Muscle of leg (tissue), 11 donors: ENCODE results near the gene P2RY6. TPM values are rescaled to one million over a fixed set of nuclear protein-coding genes. Genes with fewer than 3 reads are reported as not detected.

Experiments
- DNase-seq: peaks from one replicate; pipeline ENCODE4 v3.0.0; 2013
- H3K27ac ChIP-seq: one replicate; pipeline ENCODE4 v1.5.1; 2013; ENCODE audit warnings: mild to moderate bottlenecking, low read length, control low read depth
- H3K27me3 ChIP-seq: one replicate; pipeline ENCODE4 v1.6.1; 2013; ENCODE audit warnings: low read length; ENCODE audit not compliant: control insufficient read depth, insufficient read depth
- H3K36me3 ChIP-seq: one replicate; pipeline ENCODE4 v1.6.1; 2013; ENCODE audit warnings: low read length; ENCODE audit not compliant: control insufficient read depth, insufficient read depth
- H3K4me1 ChIP-seq: one replicate; pipeline ENCODE4 v1.6.1; 2013; ENCODE audit warnings: low read length; ENCODE audit not compliant: control insufficient read depth, insufficient read depth
- H3K4me3 ChIP-seq: one replicate; pipeline ENCODE4 v1.5.1; 2013; ENCODE audit warnings: low read length, control low read depth
- H3K9me3 ChIP-seq: replicated peaks from 2 replicates; pipeline ENCODE4 v1.6.1; 2013; ENCODE audit warnings: low read depth, low read length; ENCODE audit not compliant: control insufficient read depth
- WGBS: methylation state at CpG from one replicate; pipeline ENCODE4 v1.1.5; 2013; ENCODE audit warnings: missing lambda C conversion rate; ENCODE audit not compliant: insufficient coverage; 5-methylcytosine and 5-hydroxymethylcytosine counted together
- polyA plus RNA-seq, 8 donors: library from polyadenylated mRNA; unstranded; fragments of 120-200 nt; gene quantifications; one replicate each; pipeline versions ENCODE4 v1.2.1 to v1.2.3, GENCODE V29; 2013; ENCODE audit warnings: inconsistent platforms in 1 of 8, low replicate concordance in 1 of 8; ENCODE audit not compliant: insufficient read length in 8 of 8, insufficient read depth in 1 of 8
- total RNA-seq: library from RNA; stranded (reverse); fragments of 120-200 nt; gene quantifications from one replicate; pipeline ENCODE4 v1.2.4, GENCODE V29; 2013

Gene P2RY6
- total and polyA plus RNA-seq, 9 donors = 0.53 to 1.9 (median 1.5) TPM

DNA sequence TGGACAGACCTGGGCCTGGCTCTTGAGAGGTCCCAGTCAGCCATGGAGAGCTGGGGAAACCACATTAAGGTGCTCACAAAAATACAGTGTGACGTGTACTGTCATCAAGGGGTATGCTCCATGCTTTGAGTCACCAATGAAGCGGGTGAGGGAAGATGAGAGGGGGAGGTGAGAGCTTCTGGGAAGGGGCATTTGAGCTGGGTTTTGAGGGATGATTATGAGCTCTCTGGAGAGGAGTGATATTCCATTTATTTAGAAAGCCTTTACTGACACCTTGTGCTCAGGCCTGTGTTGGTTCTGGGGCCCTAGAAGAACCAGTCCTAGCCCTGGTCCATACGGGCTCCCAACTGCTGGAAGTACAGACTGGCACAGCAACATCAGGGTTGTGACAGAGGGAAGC lies 25.6 kb downstream of the P2RY6 start:
- Histone ChIP-seq H3K9me3 (no peaks in the 10 kb centered on the region), H3K27ac (no peak overlapping the region), H3K4me3 (no peak overlapping the region), H3K27me3 (no peaks in the 10 kb centered on the region), H3K4me1 (peaks cover 7% of the 10 kb centered on the region), H3K36me3 (no peaks in the 10 kb centered on the region)
- 90% methylated on average over 3 of the region's 3 CpGs for WGBS
- no peak for DNase-seq

DNA sequence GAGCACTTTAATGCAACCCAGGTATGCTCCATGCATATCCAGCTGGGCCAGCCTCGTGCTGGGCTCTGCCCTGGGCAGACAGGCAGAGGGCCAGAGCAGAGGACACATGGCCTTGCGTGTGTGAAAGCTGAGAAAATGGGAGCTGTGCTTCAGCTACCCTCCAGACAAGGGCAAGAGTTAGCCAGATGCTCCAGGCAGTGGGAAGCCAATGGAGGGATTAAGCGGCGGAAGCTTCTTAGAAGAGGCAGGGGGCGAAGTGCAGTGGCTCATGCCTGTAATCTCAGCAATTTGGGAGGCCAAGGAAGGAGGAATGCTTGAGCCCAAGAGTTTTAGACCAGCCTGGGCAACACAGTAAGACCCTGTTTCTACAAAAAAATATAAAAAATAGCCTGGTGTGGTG lies 26.1 kb downstream of the P2RY6 start:
- Histone ChIP-seq H3K27ac (no peak overlapping the region), H3K4me1 (peaks cover 4% of the 10 kb centered on the region), H3K4me3 (no peak overlapping the region), H3K27me3 (no peaks in the 10 kb centered on the region), H3K9me3 (no peaks in the 10 kb centered on the region), H3K36me3 (no peaks in the 10 kb centered on the region)
- no peak for DNase-seq
- WGBS = 59% methylated on average over 4 of the region's 5 CpGs

DNA sequence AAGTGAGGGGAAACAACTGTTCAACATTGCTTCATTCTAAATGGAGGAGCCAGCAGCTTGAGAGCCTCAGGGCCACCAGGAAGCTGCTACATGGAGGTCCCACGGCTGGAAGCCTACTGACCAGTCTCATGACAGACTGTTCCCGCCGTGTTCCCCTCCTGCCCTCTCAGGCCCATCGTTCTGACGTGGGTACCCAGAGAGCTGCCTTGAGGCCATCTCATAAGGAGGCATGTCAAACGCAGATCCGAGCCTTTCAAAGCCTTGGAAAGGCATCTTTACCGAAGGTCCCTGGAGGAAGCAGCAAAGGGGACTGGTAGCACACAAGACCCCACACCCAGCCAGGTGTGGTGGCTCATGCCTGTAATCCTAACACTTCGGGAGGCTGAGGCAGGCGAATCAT lies 27.6 kb downstream of the P2RY6 start:
- Histone ChIP-seq H3K27me3 (no peaks in the 10 kb centered on the region), H3K4me3 (no peak overlapping the region), H3K27ac (no peak overlapping the region), H3K9me3 (no peaks in the 10 kb centered on the region), H3K36me3 (no peaks in the 10 kb centered on the region), H3K4me1 (peaks cover 4% of the 10 kb centered on the region)
- no peak for DNase-seq
- 90% methylated on average over 9 of the region's 10 CpGs for WGBS

DNA sequence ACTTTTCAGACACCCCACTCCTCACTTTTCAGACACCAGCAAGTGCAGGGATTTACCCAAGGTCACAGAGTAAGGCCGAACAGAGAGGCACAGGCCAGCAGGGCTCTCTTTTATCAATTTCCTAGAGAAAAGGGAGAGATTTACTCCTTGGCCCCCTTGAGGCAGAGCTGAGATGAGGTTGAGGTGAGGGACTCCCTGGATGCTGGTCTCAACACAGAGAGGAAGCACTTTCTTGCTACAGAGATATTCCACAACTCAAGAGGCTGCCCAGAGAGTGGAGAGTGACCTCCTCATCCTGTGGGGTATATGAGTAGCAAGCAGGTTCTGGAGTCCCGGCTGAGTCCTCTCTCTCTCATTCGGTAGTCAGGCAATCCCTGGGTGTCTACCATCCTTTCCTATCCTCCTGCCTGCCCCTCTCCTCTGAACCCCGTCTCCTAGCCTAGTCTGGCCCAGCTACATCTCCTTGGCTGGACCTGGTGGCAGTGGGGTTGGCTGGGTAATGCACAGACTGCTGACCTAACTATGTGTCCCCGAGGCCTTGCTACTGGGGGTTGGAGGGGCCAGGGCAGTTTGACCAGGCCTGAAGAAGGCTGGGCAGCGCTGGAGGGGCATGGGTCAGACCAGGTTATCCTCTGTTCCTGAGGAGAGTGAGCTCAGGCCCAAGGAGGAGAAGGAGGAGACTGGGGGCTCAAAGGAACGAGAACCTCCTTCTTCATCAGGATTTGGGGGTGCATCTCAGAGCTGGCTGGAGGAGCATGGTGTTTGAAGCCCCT lies 34.1 kb downstream of the P2RY6 start:
- Histone ChIP-seq H3K4me3 (no peak overlapping the region), H3K4me1 (peaks cover 28% of the 10 kb centered on the region), H3K9me3 (no peaks in the 10 kb centered on the region), H3K27ac (peak overlapping the region; percentile 85), H3K36me3 (peaks cover 12% of the 10 kb centered on the region), H3K27me3 (no peaks in the 10 kb centered on the region)
- no peak for DNase-seq
- 74% methylated on average over 3 of the region's 7 CpGs for WGBS

DNA sequence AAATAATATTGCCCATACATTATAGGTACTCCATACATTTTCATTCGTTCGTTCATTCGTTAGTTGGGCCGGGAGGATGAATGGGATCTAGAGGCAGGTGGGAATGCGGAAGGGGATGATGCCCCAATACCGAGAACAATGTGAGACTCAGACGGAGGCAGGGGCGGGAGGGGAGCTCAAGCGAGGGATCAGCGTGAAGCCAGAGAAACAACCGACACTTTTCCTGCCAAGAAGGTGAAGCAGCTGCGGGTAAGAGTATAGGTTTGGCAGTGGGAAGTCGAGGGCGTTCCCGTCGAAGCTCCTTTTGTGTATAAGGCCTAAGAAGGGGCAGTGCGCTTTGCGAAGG lies 34.8 kb downstream of the P2RY6 start:
- no peaks in the 10 kb centered on the region for H3K27me3 ChIP-seq
- peak overlapping the region; percentile 87 for H3K4me3 ChIP-seq
- 8% methylated on average over 17 of the region's 18 CpGs for WGBS
- DNase-seq = no peak
- peak overlapping the region; percentile 85 for H3K27ac ChIP-seq
- H3K36me3 ChIP-seq = peaks cover 19% of the 10 kb centered on the region
- no peaks in the 10 kb centered on the region for H3K9me3 ChIP-seq
- peaks cover 35% of the 10 kb centered on the region for H3K4me1 ChIP-seq

DNA sequence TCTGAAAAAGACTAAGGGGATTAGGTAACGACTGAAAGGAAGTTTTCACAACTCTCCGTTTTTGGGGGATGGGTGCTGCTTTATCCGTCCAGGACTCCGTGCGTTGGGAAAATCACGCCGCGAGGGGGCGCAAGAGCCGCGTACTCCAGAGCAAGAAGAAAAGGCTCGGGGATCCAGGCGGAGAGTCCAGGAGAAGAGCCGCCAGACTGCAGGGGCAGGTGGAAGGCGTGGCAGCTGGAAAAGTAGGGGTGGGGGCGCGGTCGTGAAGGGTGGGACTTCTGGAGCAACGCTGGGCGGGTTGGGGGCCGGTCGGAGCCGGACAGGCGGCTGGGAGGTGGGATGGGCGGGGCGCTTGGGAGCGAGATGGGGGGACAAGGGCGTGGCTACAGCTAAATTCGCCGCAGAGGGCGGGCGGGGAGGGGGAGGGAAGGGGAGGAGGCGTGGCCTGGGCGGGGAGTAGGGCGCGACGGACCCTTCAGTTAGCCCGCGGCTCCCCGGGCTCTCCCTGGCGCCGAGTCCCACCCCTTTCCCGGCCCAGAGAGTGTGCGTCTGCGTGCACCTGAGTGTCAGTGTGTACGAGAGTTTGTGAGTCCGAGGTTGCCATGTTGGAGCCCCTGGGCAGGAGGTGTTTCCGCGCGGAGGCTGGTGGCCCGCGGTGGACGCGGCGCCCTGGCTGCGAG lies 35.3 kb downstream of the P2RY6 start:
- Histone ChIP-seq H3K4me1 (peaks cover 40% of the 10 kb centered on the region), H3K4me3 (peak overlapping the region; percentile 87), H3K36me3 (peaks cover 19% of the 10 kb centered on the region), H3K27ac (peak overlapping the region; percentile 98), H3K9me3 (no peaks in the 10 kb centered on the region), H3K27me3 (no peaks in the 10 kb centered on the region)
- under 1% methylated on average over 44 of the region's 56 CpGs for WGBS
- DNase-seq = peak; percentile 99

DNA sequence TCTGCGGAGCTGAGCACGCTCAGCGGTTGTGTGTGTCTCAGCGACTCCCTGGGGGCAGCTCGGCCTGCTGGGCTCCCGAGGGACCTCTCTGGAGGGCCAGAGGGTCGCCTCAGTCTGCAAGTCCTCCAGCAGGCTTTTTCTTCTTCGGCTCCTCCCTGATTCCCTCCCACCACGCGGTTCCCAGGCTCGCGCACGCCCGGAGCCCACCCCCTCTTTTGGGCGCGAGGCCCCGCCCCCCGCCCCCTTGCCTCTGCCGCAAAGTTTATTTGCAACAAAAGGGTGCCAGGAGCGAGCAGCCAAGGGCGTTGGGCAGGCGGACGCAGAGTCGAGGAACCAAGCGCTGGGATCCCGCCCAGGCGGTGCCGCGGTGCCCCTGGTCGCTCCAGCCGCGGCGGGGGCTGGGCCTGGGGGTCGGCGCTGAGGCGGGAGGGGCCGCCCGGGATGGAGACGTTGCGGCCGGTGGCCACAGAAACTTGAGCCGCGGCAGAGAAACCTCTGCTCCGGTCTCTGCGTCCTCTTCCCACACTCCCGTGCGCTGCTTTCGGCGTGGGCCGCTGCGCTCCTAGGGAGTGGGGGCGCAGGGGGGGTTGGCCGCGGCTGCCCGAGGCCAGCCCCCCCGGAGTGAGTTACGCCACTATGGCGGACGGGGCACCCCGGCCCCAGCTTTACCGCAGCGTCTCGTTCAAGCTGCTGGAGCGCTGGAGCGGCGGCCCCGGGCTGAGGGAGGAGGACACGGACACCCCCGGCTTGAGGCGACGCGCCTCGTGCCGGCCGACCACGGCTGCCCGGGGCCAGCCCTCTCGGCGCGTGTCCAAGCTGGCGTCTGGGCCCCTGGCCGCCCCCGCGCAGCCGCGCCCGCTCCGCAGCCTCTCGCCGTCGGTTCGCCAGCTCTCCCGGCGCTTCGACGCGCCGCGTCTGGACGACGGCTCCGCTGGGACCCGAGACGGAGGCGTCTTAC lies 36.1 kb downstream of the P2RY6 start, which contains the start of gene ARHGEF17:
TSS of gene ARHGEF17 (plus strand) at position 274 of the 958 bp plus-strand sequence. CDS start at position 637, 363 bp downstream.
- H3K27ac ChIP-seq = peak within 1 kb of the TSS; percentile 98
- DNase-seq = peak; percentile 95
- peaks cover 49% of the 10 kb centered on the region for H3K4me1 ChIP-seq
- peaks cover 24% of the 10 kb centered on the region for H3K36me3 ChIP-seq
- no peaks in the 10 kb centered on the region for H3K9me3 ChIP-seq
- no peaks in the 10 kb centered on the region for H3K27me3 ChIP-seq
- H3K4me3 ChIP-seq = peak within 1 kb of the TSS; percentile 87
- WGBS = under 1% methylated on average over 104 of the region's 105 CpGs

DNA sequence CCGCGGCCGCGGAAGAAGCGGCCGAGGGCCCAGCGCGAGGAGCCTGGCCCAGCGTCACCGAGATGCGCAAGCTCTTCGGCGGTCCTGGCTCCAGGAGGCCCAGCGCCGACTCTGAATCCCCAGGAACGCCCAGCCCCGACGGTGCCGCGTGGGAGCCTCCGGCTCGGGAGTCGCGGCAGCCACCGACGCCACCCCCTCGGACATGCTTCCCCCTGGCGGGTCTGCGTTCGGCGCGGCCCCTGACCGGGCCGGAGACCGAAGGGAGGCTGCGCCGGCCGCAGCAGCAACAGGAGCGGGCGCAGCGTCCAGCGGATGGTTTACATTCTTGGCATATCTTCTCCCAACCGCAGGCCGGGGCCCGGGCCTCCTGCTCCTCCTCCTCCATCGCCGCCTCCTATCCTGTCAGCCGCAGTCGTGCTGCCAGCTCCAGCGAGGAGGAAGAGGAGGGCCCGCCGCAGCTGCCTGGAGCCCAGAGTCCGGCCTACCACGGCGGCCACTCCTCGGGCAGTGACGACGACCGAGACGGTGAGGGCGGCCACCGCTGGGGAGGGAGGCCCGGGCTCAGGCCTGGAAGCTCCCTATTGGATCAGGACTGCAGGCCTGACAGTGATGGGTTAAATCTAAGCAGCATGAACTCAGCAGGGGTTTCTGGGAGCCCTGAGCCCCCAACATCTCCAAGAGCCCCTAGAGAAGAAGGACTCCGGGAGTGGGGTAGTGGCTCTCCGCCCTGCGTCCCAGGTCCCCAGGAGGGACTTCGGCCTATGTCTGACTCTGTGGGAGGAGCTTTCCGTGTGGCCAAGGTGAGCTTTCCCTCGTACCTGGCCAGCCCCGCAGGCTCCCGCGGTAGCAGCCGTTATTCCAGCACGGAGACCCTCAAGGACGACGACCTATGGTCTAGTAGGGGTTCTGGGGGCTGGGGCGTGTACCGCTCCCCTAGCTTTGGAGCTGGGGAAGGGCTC lies 37.1 kb downstream of the P2RY6 start:
- Histone ChIP-seq H3K9me3 (no peaks in the 10 kb centered on the region), H3K27ac (peak overlapping the region; percentile 98), H3K36me3 (peaks cover 30% of the 10 kb centered on the region), H3K27me3 (no peaks in the 10 kb centered on the region), H3K4me3 (peak overlapping the region; percentile 87), H3K4me1 (peaks cover 58% of the 10 kb centered on the region)
- DNase-seq = peak; percentile 97
- 4% methylated on average over 65 of the region's 78 CpGs for WGBS

DNA sequence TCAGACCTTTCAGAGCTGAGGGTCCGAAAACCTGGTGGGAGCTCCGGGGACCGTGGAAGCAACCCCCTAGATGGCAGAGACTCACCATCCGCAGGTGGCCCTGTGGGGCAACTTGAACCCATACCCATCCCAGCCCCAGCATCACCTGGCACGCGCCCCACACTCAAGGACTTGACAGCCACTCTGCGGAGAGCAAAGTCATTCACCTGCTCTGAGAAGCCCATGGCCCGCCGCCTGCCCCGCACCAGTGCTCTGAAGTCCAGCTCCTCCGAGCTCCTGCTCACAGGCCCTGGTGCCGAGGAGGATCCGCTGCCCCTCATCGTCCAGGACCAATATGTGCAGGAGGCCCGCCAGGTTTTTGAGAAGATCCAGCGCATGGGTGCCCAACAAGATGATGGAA lies 37.9 kb downstream of the P2RY6 start:
- H3K27ac ChIP-seq = peak overlapping the region; percentile 98
- peaks cover 33% of the 10 kb centered on the region for H3K36me3 ChIP-seq
- peak overlapping the region; percentile 87 for H3K4me3 ChIP-seq
- DNase-seq = no peak
- WGBS = 72% methylated on average over 13 of the region's 16 CpGs
- no peaks in the 10 kb centered on the region for H3K9me3 ChIP-seq
- peaks cover 67% of the 10 kb centered on the region for H3K4me1 ChIP-seq
- H3K27me3 ChIP-seq = no peaks in the 10 kb centered on the region
